ENCODE results near the gene KIF12. TPM values are rescaled to one million over a fixed set of nuclear protein-coding genes. Genes with fewer than 3 reads are reported as not detected.

Gene KIF12
- polyA plus RNA-seq, 2 donors: 0.20 to 0.39 TPM

GRCh38 chr9:114051706-114052105, 47.4 kb downstream of the KIF12 start:
- H3K36me3 ChIP-seq (ENCODE audit: control insufficient read depth in 2 of 2, insufficient read depth in 2 of 2, low read length in 1 of 2): peaks cover 0 to 14% of the 10 kb centered on the region in 2 donors
- H3K27ac ChIP-seq (ENCODE audit: low read depth in 2 of 2, low read length in 1 of 2): no peak overlapping the region
- no peaks in the 10 kb centered on the region for H3K27me3 ChIP-seq (ENCODE audit: control insufficient read depth in 1 of 2, insufficient read depth in 2 of 2, low read length in 2 of 2)
- H3K9me3 ChIP-seq (ENCODE audit: control insufficient read depth in 2 of 2, insufficient read depth in 1 of 2, low read depth in 1 of 2, low read length in 1 of 2): peaks cover 0 to 5% of the 10 kb centered on the region in 2 donors
- WGBS, 2 donors: 78 to 84% methylated on average over 7 of the region's 7 CpGs
- no peaks in the 10 kb centered on the region for H3K4me1 ChIP-seq (ENCODE audit: control insufficient read depth in 2 of 2, insufficient read depth in 2 of 2, low read length in 1 of 2)
- H3K4me3 ChIP-seq (ENCODE audit: low read depth in 1 of 2, low read length in 2 of 2): no peak overlapping the region

DNA sequence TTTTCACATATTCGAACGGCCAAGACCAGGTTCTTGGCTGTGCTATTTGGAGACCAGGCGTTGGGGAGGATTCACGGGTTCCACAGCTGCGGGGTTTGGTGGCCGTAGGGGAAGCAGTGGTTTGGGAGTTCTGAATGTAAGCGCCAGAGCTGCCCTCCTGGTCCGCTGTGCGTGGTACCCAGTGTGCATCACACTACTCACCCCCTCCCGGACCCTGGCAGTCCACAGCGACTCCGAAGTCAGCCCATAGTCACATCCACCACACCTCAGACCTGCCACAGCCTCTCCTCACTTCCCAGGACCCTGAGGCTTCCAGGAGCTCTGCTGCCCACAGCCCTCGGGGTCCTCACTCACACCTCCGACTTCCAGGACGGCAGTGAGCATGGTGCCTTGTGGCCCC, 47.8 kb downstream of the KIF12 start:
- Histone ChIP-seq H3K27me3 (ENCODE audit: control insufficient read depth in 1 of 2, insufficient read depth in 2 of 2, low read length in 2 of 2) (no peaks in the 10 kb centered on the region), H3K36me3 (ENCODE audit: control insufficient read depth in 2 of 2, insufficient read depth in 2 of 2, low read length in 1 of 2) (peaks cover 0 to 14% of the 10 kb centered on the region in 2 donors), H3K4me3 (ENCODE audit: low read depth in 1 of 2, low read length in 2 of 2) (no peak overlapping the region), H3K9me3 (ENCODE audit: control insufficient read depth in 2 of 2, insufficient read depth in 1 of 2, low read depth in 1 of 2, low read length in 1 of 2) (peaks cover 0 to 5% of the 10 kb centered on the region in 2 donors), H3K4me1 (ENCODE audit: control insufficient read depth in 2 of 2, insufficient read depth in 2 of 2, low read length in 1 of 2) (no peaks in the 10 kb centered on the region), H3K27ac (ENCODE audit: low read depth in 2 of 2, low read length in 1 of 2) (no peak overlapping the region)
- whole genome bisulfite sequencing, 2 donors: 91 to 94% methylated on average over 15 of the region's 15 CpGs

- no peak overlapping the region for H3K27ac ChIP-seq (ENCODE audit: low read depth in 2 of 2, low read length in 1 of 2)
- 89 to 91% methylated on average over 6 of the region's 6 CpGs for WGBS, 2 donors
- peaks cover 0 to 14% of the 10 kb centered on the region in 2 donors for H3K36me3 ChIP-seq (ENCODE audit: control insufficient read depth in 2 of 2, insufficient read depth in 2 of 2, low read length in 1 of 2)
Measured at GRCh38 chr9:114050646-114051045, 48.4 kb downstream of the KIF12 start.

DNA sequence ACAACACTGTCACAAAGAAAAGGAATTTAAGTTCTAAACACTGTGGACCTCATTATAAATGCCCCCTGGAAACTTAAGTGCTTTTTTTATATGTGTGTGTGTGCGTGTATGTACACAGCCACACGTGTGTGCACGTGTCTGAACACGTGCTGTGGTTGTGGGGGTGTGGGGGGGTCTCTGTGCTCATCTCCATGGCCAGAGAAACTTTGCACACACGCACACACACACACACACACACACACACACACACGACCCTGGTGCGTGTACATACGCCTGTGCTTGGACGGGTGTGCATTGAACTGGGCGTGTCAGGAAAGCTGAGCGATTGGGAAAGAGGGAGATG, 48.9 kb downstream of the KIF12 start:
- peaks cover 0 to 5% of the 10 kb centered on the region in 2 donors for H3K9me3 ChIP-seq (ENCODE audit: control insufficient read depth in 2 of 2, insufficient read depth in 1 of 2, low read depth in 1 of 2, low read length in 1 of 2)
- no peak overlapping the region for H3K4me3 ChIP-seq (ENCODE audit: low read depth in 1 of 2, low read length in 2 of 2)
- H3K4me1 ChIP-seq (ENCODE audit: control insufficient read depth in 2 of 2, insufficient read depth in 2 of 2, low read length in 1 of 2): no peaks in the 10 kb centered on the region
- no peaks in the 10 kb centered on the region for H3K27me3 ChIP-seq (ENCODE audit: control insufficient read depth in 1 of 2, insufficient read depth in 2 of 2, low read length in 2 of 2)
- peaks cover 0 to 14% of the 10 kb centered on the region in 2 donors for H3K36me3 ChIP-seq (ENCODE audit: control insufficient read depth in 2 of 2, insufficient read depth in 2 of 2, low read length in 1 of 2)
- no peak overlapping the region for H3K27ac ChIP-seq (ENCODE audit: low read depth in 2 of 2, low read length in 1 of 2)
- 81 to 84% methylated on average over 11 of the region's 11 CpGs for WGBS, 2 donors

More at GRCh38 chr9:114050646-114051045, 48.4 kb downstream of the KIF12 start:
- Histone ChIP-seq H3K9me3 (ENCODE audit: control insufficient read depth in 2 of 2, insufficient read depth in 1 of 2, low read depth in 1 of 2, low read length in 1 of 2) (peaks cover 0 to 5% of the 10 kb centered on the region in 2 donors), H3K4me1 (ENCODE audit: control insufficient read depth in 2 of 2, insufficient read depth in 2 of 2, low read length in 1 of 2) (no peaks in the 10 kb centered on the region), H3K4me3 (ENCODE audit: low read depth in 1 of 2, low read length in 2 of 2) (no peak overlapping the region), H3K27me3 (ENCODE audit: control insufficient read depth in 1 of 2, insufficient read depth in 2 of 2, low read length in 2 of 2) (no peaks in the 10 kb centered on the region)

- no peaks in the 10 kb centered on the region for H3K27me3 ChIP-seq (ENCODE audit: control insufficient read depth in 1 of 2, insufficient read depth in 2 of 2, low read length in 2 of 2)
- H3K9me3 ChIP-seq (ENCODE audit: control insufficient read depth in 2 of 2, insufficient read depth in 1 of 2, low read depth in 1 of 2, low read length in 1 of 2): peaks cover 0 to 5% of the 10 kb centered on the region in 2 donors
- H3K27ac ChIP-seq (ENCODE audit: low read depth in 2 of 2, low read length in 1 of 2): no peak overlapping the region
- 95 to 96% methylated on average over 40 of the region's 40 CpGs for WGBS, 2 donors
- peaks cover 0 to 14% of the 10 kb centered on the region in 2 donors for H3K36me3 ChIP-seq (ENCODE audit: control insufficient read depth in 2 of 2, insufficient read depth in 2 of 2, low read length in 1 of 2)
- H3K4me3 ChIP-seq (ENCODE audit: low read depth in 1 of 2, low read length in 2 of 2): no peak overlapping the region
- H3K4me1 ChIP-seq (ENCODE audit: control insufficient read depth in 2 of 2, insufficient read depth in 2 of 2, low read length in 1 of 2): no peaks in the 10 kb centered on the region
Measured at GRCh38 chr9:114049441-114050225, 49.5 kb downstream of the KIF12 start.

- Histone ChIP-seq H3K27me3 (ENCODE audit: control insufficient read depth in 1 of 2, insufficient read depth in 2 of 2, low read length in 2 of 2) (no peaks in the 10 kb centered on the region), H3K4me1 (ENCODE audit: control insufficient read depth in 2 of 2, insufficient read depth in 2 of 2, low read length in 1 of 2) (no peaks in the 10 kb centered on the region), H3K9me3 (ENCODE audit: control insufficient read depth in 2 of 2, insufficient read depth in 1 of 2, low read depth in 1 of 2, low read length in 1 of 2) (peaks cover 0 to 5% of the 10 kb centered on the region in 2 donors), H3K27ac (ENCODE audit: low read depth in 2 of 2, low read length in 1 of 2) (no peak overlapping the region), H3K4me3 (ENCODE audit: low read depth in 1 of 2, low read length in 2 of 2) (no peak overlapping the region), H3K36me3 (ENCODE audit: control insufficient read depth in 2 of 2, insufficient read depth in 2 of 2, low read length in 1 of 2) (peaks cover 0 to 14% of the 10 kb centered on the region in 2 donors)
- WGBS, 2 donors: 96 to 97% methylated on average over 44 of the region's 44 CpGs
Measured at GRCh38 chr9:114048533-114049415, 50.3 kb downstream of the KIF12 start.

- no peaks in the 10 kb centered on the region for H3K27me3 ChIP-seq (ENCODE audit: control insufficient read depth in 1 of 2, insufficient read depth in 2 of 2, low read length in 2 of 2)
- H3K27ac ChIP-seq (ENCODE audit: low read depth in 2 of 2, low read length in 1 of 2): no peak overlapping the region
- H3K4me1 ChIP-seq (ENCODE audit: control insufficient read depth in 2 of 2, insufficient read depth in 2 of 2, low read length in 1 of 2): no peaks in the 10 kb centered on the region
- H3K36me3 ChIP-seq (ENCODE audit: control insufficient read depth in 2 of 2, insufficient read depth in 2 of 2, low read length in 1 of 2): peaks cover 0 to 14% of the 10 kb centered on the region in 2 donors
- no peak overlapping the region for H3K4me3 ChIP-seq (ENCODE audit: low read depth in 1 of 2, low read length in 2 of 2)
- WGBS, 2 donors: 68 to 77% methylated on average over 3 of the region's 3 CpGs
- H3K9me3 ChIP-seq (ENCODE audit: control insufficient read depth in 2 of 2, insufficient read depth in 1 of 2, low read depth in 1 of 2, low read length in 1 of 2): peaks cover 0 to 5% of the 10 kb centered on the region in 2 donors
Measured at GRCh38 chr9:114047717-114048116, 51.4 kb downstream of the KIF12 start.

GRCh38 chr9:114046875-114047274, 52.2 kb downstream of the KIF12 start:
- Histone ChIP-seq H3K36me3 (ENCODE audit: control insufficient read depth in 2 of 2, insufficient read depth in 2 of 2, low read length in 1 of 2) (peaks cover 0 to 14% of the 10 kb centered on the region in 2 donors), H3K9me3 (ENCODE audit: control insufficient read depth in 2 of 2, insufficient read depth in 1 of 2, low read depth in 1 of 2, low read length in 1 of 2) (peaks cover 0 to 5% of the 10 kb centered on the region in 2 donors), H3K27me3 (ENCODE audit: control insufficient read depth in 1 of 2, insufficient read depth in 2 of 2, low read length in 2 of 2) (no peaks in the 10 kb centered on the region), H3K4me1 (ENCODE audit: control insufficient read depth in 2 of 2, insufficient read depth in 2 of 2, low read length in 1 of 2) (no peaks in the 10 kb centered on the region), H3K27ac (ENCODE audit: low read depth in 2 of 2, low read length in 1 of 2) (no peak overlapping the region), H3K4me3 (ENCODE audit: low read depth in 1 of 2, low read length in 2 of 2) (no peak overlapping the region)
- WGBS, 2 donors: 85 to 90% methylated on average over 1 of the region's 1 CpG

GRCh38 chr9:114046237-114046755, 52.8 kb downstream of the KIF12 start:
- Histone ChIP-seq H3K27me3 (ENCODE audit: control insufficient read depth in 1 of 2, insufficient read depth in 2 of 2, low read length in 2 of 2) (no peaks in the 10 kb centered on the region), H3K9me3 (ENCODE audit: control insufficient read depth in 2 of 2, insufficient read depth in 1 of 2, low read depth in 1 of 2, low read length in 1 of 2) (peaks cover 0 to 5% of the 10 kb centered on the region in 2 donors), H3K4me1 (ENCODE audit: control insufficient read depth in 2 of 2, insufficient read depth in 2 of 2, low read length in 1 of 2) (no peaks in the 10 kb centered on the region), H3K4me3 (ENCODE audit: low read depth in 1 of 2, low read length in 2 of 2) (no peak overlapping the region), H3K27ac (ENCODE audit: low read depth in 2 of 2, low read length in 1 of 2) (no peak overlapping the region), H3K36me3 (ENCODE audit: control insufficient read depth in 2 of 2, insufficient read depth in 2 of 2, low read length in 1 of 2) (peaks cover 0 to 14% of the 10 kb centered on the region in 2 donors)
- 86 to 95% methylated on average over 4 of the region's 4 CpGs for WGBS, 2 donors
